ENCODE data around the gene LRRC32. TPM values are rescaled to one million over a fixed set of nuclear protein-coding genes. Genes with fewer than 3 reads are reported as not detected.

The LRRC32 gene, protein sequence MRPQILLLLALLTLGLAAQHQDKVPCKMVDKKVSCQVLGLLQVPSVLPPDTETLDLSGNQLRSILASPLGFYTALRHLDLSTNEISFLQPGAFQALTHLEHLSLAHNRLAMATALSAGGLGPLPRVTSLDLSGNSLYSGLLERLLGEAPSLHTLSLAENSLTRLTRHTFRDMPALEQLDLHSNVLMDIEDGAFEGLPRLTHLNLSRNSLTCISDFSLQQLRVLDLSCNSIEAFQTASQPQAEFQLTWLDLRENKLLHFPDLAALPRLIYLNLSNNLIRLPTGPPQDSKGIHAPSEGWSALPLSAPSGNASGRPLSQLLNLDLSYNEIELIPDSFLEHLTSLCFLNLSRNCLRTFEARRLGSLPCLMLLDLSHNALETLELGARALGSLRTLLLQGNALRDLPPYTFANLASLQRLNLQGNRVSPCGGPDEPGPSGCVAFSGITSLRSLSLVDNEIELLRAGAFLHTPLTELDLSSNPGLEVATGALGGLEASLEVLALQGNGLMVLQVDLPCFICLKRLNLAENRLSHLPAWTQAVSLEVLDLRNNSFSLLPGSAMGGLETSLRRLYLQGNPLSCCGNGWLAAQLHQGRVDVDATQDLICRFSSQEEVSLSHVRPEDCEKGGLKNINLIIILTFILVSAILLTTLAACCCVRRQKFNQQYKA
- total RNA-seq (2014; rRNA removed; shearing (Covaris generic); ENCODE audit: low replicate concordance): 0.46 and 1.3 TPM in 2 replicates

DNA sequence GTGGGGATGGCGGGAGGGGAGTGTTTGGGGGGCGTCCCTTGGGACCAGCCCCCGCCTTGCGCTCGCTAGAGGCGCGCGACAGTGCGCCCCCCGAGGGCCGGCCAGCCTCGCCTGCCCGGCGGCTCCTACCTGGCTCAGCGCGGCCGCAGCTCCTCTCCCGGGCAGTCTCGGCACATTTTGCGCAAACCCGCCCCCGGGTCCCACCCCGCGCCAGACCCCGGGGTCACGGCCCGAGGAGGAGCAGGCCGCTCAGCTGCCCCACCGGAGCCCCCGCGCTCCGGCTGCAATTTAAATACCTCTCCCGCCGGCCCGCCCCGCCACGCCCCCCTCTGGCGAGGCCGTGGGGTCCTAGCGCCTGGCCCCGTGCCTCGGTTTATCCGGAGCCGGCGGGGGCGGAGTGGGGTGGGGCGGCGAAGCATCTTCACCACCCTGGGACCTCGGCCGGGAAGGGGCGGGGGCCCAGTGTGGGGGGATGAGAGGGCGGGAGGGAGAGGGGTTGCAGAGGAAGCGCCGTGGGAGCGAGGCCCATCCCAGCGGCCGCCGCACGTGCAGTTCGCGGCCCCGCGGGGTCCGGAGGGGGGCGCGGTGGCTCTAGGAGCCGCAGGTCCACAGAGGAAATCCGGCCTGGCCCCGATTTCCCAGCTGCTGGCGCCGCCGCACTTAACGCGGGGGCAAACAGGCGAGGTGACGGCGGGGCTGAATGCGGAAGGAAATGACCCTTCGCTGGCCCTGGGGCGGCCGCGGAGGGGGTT is at the start of gene LRRC32:
LRRC32 (minus strand) TSS at position 263 of the 752 bp plus-strand sequence. CDS start 4,793 bp downstream, outside the sequence.
- DNase-seq (ENCODE audit: low read depth): no peak
- in situ Hi-C loops (cut with HindIII; ENCODE audit: low pct_unique_long_range_greater_than_20kb, low sequenced_read_pairs): no loop called here

DNA sequence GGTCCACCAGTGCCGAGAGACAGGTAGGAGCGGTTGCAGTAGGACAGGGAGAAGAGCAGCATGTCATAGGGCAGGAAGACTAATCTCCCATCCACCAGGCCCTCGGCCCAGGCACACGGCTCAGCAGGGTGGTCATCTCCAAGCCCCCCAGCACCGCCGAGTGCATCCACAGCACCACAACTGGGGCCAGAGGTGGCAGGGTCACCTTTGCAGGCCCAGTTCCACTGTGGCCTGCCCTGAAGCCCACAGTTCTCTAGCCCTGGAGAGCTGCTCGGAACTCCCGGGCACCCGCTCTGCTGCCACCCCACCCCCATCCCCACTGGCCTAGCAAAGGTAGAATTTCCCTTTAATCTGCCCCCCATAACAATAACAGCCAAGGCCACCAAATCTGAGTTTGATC is 49.1 kb upstream of the LRRC32 start:
- in situ Hi-C loops (cut with HindIII; ENCODE audit: low pct_unique_long_range_greater_than_20kb, low sequenced_read_pairs): no loop called here
- DNase-seq (ENCODE audit: low read depth): no peak

DNA sequence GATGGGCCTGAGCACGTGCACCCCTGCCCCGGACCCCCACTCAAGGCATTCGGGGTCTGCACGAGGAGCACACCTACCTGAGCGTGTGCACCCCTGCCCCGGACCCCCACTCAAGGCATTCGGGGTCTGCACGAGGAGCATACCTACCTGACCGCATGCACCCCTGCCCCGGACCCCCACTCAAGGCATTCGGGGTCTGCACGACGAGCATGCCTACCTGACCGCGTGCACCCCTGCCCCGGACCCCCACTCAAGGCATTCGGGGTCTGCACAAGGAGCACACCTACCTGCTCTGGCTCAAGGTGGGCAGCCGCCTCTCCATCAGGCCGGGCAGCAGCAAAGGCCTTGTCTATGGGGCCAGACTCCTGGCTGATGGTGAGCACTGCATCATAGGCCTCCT is 48.7 kb upstream of the LRRC32 start:
- in situ Hi-C loops (cut with HindIII; ENCODE audit: low pct_unique_long_range_greater_than_20kb, low sequenced_read_pairs): no loop called here
- no peak for DNase-seq (ENCODE audit: low read depth)

DNA sequence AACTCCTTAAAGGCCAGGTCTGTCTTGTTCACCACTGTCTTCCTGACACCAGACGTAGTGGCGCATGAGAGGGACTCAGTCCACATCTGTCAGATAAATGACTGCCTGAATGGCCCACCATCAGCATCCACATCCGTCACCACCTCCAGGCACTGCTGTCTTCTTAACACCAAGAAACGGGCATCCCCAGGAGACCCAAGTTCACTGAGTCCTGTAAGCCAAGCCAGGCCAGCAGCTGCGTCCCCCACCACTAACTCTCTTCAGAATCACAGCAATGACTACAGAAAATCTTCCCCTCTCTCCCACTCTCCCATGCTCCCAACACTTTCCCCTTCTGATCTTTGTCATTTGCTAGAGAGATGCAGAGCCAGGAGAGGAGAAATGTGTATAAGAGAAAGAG is 47.3 kb upstream of the LRRC32 start:
- DNase-seq (ENCODE audit: low read depth): no peak
- in situ Hi-C loops (cut with HindIII; ENCODE audit: low pct_unique_long_range_greater_than_20kb, low sequenced_read_pairs): no loop called here

DNA sequence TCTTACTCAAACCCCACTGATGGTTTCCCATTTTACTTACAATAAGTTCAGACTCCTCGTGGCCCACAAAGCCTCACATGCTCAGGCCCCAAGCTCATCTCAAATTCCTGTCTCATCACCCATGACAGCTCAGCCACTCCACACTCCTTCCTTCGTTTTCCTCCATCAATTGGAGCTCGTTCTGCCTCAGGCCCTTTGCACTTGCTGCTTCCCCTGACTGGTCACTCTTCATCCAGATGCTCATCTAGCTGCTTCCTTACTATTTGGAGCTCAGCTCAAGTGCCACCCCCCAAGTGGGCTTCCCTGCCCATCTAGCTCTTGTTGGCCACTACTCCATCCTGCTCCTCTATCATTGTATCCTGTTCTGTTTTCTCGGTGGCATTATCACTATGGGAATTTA is 46.8 kb upstream of the LRRC32 start:
- in situ Hi-C loops (cut with HindIII; ENCODE audit: low pct_unique_long_range_greater_than_20kb, low sequenced_read_pairs): no loop called here
- no peak for DNase-seq (ENCODE audit: low read depth)

DNA sequence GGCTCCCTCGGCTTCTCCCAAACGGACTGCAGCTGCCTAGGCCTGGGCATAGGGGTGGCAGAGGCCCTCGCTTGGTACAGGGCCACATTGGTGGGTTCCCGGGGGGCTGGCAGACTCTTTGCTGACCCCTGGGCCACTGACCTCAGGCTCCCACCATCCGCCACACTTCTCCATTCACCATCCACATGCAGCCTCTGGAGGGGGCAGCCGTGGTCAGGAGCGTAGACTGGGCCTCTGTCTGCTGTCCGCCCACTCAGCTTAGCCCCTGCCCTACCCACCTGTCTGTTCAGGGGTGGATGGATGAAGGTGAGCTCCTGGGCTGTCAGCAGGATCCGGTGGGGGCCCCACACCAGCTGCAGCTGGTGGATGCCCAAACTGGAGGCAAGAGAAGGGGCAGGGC is 45.7 kb upstream of the LRRC32 start:
- in situ Hi-C loops (cut with HindIII; ENCODE audit: low pct_unique_long_range_greater_than_20kb, low sequenced_read_pairs): no loop called here

DNA sequence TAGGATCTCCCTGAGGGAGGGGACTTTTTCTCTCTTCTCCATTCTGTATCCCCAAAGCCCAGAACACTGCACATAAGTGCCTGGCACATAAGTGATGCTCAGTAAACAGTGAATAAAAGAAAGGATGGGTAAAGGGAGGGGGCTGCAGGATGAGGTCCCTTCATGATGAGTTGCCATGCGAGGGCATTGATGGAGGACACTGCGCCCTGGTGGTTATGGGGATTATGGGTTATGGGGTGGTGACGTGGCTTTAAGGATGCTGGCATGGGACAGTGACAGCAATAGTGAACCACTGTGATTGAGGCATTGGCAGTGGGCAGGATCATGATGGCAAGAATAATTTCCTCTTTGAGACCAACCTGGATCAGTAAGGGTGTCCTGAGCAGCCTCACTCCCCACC is 43.9 kb upstream of the LRRC32 start:
- DNase-seq (ENCODE audit: low read depth): no peak
- in situ Hi-C loops (cut with HindIII; ENCODE audit: low pct_unique_long_range_greater_than_20kb, low sequenced_read_pairs): no loop called here

More for the DNA sequence above, 45.7 kb upstream of the LRRC32 start:
- no peak for DNase-seq (ENCODE audit: low read depth)

DNA sequence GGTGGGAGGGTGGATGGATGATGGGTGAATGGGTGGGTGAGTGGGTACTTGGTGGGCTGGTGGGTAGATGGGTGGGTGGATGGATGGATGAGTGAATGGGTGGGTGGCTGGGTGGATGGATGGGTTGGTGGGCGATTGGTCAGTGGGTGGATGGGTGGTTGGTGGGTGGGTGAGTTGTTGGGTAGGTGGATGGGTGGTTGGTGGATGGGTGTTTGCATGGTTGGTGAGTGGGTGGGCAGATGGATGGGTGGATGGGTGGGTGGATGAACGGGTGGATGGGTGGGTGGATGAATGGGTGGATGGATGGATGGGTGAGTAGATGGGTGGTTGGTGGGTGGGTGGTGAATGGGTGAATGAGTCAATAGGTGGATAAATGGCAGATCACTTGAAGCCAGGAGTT is 43.0 kb upstream of the LRRC32 start:
- DNase-seq (ENCODE audit: low read depth): no peak
- in situ Hi-C loops (cut with HindIII; ENCODE audit: low pct_unique_long_range_greater_than_20kb, low sequenced_read_pairs): no loop called here

DNA sequence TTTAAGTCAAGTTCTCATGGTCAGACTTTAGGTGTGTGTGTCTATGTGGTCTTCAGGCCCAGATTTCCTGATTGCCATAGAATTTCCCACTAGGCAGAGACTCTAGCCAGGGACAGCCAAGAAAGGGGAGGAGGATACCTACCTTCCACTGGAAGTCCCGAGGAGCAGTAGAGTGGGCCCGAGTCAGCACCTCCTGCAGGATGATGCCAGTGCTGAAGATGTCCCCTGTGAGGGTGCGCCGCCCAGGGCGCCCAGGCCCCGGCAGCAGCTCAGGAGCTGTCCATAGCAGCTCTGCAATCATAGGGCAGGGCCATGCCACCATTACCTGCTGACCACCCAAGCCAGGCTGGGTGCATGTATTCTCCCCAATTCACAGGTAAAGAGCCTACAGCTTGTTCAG is 41.6 kb upstream of the LRRC32 start:
- in situ Hi-C loops (cut with HindIII; ENCODE audit: low pct_unique_long_range_greater_than_20kb, low sequenced_read_pairs): no loop called here
- no peak for DNase-seq (ENCODE audit: low read depth)

DNA sequence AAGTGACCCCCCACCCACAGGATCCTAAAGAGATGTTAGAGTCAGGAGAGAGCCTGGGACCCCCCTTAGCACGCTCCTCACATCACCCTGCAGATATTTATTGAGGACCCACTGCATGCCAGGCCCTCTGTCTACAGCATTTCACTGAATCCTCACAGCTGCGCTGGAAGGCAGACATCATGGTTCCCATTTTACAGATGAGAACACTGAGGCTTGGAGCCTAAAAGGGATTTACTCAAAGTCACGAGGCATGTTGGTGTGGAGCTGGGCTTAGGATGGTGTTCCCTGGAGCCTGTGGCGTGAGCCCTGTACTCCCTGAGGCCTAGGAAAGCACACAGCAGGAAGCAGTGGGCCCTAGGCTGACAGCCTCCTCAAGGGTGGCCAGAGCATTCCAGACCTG is 39.2 kb upstream of the LRRC32 start:
- DNase-seq (ENCODE audit: low read depth): no peak
- in situ Hi-C loops (cut with HindIII; ENCODE audit: low pct_unique_long_range_greater_than_20kb, low sequenced_read_pairs): no loop called here

DNA sequence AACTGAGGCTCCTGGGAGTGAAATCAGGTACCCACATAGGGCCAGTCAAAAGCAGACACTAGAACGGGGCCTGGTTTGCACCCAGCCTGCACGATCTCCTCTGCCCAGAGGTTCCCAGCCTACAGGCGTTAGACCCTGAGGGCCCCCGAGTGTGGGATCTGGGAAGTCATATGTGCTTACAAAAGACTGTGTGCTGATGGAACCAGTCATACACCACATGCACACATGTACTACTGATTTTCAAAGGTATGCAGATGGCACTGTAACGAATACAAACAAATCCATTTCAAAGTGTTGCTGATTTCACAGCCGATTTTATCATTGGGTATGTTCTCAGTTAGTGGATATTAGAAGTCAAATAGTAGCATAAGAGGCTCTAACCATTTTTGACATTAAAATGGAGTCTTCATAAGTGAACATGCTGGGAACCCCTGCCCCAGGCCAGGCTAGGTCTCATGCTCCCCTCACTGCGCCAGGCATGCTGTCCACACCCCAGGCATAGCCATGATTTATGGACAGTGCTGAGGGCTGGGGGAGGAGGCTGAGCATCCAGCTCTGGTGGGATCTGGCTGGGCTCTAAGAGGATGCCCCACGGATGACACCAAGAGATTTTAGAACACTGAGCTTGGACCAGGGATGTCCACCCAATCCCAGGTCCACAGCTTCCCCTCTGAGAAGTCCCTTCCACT is 38.6 kb upstream of the LRRC32 start:
- no peak for DNase-seq (ENCODE audit: low read depth)
- in situ Hi-C loops (cut with HindIII; ENCODE audit: low pct_unique_long_range_greater_than_20kb, low sequenced_read_pairs): no loop called here

DNA sequence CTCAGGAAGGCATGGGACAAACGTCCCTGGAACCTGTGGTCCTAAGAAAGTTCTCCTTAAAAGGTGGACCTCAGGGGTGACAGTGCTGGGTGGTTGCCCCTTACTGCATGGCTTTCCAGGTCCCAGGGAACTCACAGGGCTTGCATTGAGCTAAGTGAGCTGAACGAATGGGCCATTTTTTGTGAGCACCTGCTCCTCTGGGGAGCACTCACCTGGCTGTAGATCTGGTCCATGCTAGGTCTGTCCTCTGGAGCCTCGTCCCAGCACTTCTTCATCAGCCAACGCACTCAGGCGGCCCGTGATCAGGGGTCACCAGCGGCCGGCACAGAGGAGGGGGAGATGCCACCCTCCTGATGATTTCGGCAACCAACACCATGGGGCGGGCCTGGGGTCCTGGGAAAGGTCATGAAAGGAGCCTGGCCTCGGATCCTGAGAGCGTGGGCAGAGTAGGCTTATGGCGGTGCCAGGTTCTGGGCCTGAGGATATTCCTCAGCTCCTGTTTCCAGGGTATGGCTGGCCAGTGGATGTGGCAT is 36.8 kb upstream of the LRRC32 start:
- in situ Hi-C loops (cut with HindIII; ENCODE audit: low pct_unique_long_range_greater_than_20kb, low sequenced_read_pairs): no loop called here

DNA sequence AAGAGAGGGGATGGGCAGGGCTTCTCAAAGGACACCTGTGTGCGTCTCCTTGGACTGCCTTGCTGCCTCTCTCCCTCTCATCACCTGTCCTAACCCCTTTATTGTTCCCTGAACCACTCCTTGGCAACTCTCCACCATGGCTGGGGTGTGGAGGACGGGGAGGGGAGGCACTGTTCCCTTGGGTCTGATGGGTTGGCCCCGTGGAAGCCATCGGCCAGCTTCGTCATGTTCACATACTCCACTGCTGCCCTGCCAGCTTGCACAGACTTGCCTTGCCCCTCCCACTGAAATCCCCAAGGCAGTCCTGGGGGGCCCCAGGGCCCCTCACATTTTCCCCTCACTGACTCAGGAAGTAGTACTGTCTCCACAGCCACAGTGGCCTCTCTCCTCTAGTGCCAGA is 36.1 kb upstream of the LRRC32 start:
- in situ Hi-C loops (cut with HindIII; ENCODE audit: low pct_unique_long_range_greater_than_20kb, low sequenced_read_pairs): no loop called here
- DNase-seq (ENCODE audit: low read depth): no peak

More for the DNA sequence above, 36.8 kb upstream of the LRRC32 start:
- DNase-seq (ENCODE audit: low read depth): no peak

DNA sequence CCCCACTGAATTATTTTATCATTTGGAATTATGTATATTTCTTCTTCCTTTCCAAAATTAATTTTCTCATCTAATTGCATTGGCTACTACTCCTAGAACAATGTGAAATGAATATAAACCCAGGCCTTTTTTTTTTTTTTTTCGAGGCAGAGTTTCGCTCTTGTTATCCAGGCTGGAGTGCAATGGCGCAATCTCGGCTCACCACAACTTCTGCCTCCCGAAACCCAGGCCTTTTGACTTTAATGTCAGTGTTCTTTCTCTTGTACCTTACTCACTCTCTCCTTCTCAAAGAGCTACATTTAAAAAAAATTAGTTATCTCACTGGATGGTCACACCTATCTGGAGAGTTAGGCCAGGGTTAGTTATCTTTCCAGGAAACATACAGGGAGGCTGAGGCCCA is 35.3 kb upstream of the LRRC32 start:
- no peak for DNase-seq (ENCODE audit: low read depth)
- in situ Hi-C loops (cut with HindIII; ENCODE audit: low pct_unique_long_range_greater_than_20kb, low sequenced_read_pairs): no loop called here

DNA sequence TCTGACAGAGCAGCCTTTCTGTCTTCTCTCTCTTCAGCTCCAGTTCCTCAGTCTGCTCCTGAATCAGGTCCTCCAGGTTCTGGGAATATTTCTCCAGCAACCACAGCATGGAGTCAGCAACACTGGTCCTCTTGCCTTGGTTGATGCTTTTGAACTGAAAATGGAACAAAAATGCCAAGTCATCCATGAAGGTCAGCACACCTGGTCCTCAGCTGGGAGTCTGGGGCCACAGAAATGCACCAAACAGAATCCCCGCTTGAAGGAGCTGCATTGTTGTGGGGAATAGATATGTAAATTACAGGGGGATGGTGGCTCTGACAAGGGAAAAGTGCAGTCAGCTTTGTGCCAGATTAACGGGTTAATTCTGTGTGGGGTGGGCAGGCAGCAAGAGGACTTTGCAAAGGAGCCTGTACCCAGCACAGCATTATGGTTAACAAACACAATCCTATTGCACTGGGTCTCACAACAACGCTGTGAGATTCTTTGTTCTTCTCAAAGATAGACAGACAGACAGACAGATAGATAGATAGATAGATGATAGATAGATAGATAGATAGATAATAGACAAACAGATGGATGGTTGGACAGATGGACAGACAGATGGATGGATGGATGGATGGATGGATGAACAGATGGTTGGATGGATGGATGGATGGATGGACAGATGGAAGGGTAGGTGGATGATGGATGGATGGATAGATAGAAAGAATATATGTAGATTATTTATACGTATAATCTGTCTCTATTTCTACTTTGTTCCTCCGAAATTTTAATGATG is 33.8 kb upstream of the LRRC32 start:
- DNase-seq (ENCODE audit: low read depth): no peak
- in situ Hi-C loops (cut with HindIII; ENCODE audit: low pct_unique_long_range_greater_than_20kb, low sequenced_read_pairs): no loop called here

DNA sequence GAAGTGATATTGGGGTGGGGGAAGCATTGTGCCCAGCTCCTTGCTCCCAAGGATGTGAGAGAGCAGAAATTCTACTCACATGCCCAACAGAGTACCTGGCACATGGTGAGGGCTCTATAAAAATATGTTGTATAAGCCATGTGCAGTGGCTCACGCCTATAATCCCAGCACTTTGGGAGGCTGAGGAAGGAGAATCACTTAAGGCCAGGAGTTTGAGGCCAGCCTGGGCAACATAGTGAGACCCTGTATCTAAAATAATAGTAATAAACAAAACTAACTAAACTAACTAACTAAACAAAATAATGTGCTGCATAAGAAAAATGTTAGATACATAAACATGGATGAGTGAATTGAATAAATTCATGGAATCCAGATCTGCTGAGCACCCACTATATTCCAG is 33.2 kb upstream of the LRRC32 start:
- DNase-seq (ENCODE audit: low read depth): no peak
- in situ Hi-C loops (cut with HindIII; ENCODE audit: low pct_unique_long_range_greater_than_20kb, low sequenced_read_pairs): no loop called here

DNA sequence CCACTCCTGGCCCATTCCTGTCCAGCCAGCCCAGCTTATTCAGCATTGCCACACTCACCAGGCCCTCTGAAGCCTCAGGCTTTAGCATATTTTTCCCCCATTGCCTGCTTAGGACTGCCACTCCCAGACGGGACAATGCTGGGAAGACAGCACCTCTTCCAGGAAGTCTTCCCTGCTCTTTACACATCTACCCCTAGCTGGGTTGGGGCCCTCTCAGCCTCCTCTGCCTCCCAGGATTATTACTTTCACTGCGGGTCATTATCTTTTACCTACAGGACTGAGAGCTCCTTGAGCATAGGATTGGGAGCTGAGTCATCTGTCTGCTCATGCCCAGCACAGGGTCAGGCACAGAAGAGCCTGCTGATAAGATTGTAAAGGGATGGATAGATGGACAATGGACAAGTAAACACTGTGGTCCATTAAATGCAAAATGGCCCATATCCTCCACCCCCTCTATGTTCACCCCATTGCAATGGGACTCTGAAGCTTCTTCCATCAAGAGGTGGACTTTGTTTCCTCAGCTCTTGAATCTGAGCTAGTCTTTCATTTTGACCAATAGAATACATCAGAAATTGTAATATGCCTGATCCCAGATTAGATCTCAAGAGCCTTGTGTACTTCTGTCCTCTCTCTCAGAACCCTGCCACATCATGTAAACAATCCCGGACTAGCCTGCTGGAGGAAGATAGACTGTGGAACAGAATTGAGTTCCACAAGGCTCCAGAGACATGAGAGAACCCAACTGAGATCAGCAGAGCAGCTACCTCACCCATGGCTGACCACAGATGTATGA is 32.0 kb upstream of the LRRC32 start:
- in situ Hi-C loops (cut with HindIII; ENCODE audit: low pct_unique_long_range_greater_than_20kb, low sequenced_read_pairs): no loop called here

More for the DNA sequence above, 32.0 kb upstream of the LRRC32 start:
- no peak for DNase-seq (ENCODE audit: low read depth)
